IPS-20b (cell line): ENCODE data around the gene CHIA.
A peak's percentile ranks its signal among the peaks of the same experiment; 100 is the strongest.

Source experiments
- H3K27ac ChIP-seq: one replicate; pipeline ENCODE4 v1.5.1; 2013; ENCODE audit warnings: low read length
- H3K27me3 ChIP-seq: 2 replicates; pipeline ENCODE4 v1.6.1; 2013; ENCODE audit warnings: mild to moderate bottlenecking, low read length, inconsistent platforms; ENCODE audit not compliant: insufficient read depth
- H3K36me3 ChIP-seq: 2 replicates; pipeline ENCODE4 v1.6.1; 2013; ENCODE audit warnings: low read depth, mild to moderate bottlenecking, inconsistent platforms, low read length, moderate library complexity; ENCODE audit not compliant: insufficient read depth
- H3K4me1 ChIP-seq: 2 replicates; pipeline ENCODE4 v1.6.1; 2013; ENCODE audit warnings: mild to moderate bottlenecking, control low read depth, inconsistent platforms, low read length, moderate library complexity; ENCODE audit not compliant: insufficient read depth
- H3K4me3 ChIP-seq: 2 replicates; pipeline ENCODE4 v1.5.1; 2013; ENCODE audit warnings: mild to moderate bottlenecking, low read length, inconsistent platforms
- H3K9ac ChIP-seq: 2 replicates; pipeline ENCODE4 v1.6.1; 2013; ENCODE audit warnings: low read depth, mild to moderate bottlenecking, inconsistent platforms, low read length, moderate library complexity
- H3K9me3 ChIP-seq: 2 replicates; pipeline ENCODE4 v1.6.1; 2013; ENCODE audit warnings: mild to moderate bottlenecking, low read depth, low read length, inconsistent platforms; ENCODE audit not compliant: insufficient read depth

Gene CHIA

GRCh38 chr1:111270771-111271463 is 19.7 kb upstream of the CHIA start:
- H3K27ac ChIP-seq = no peak overlapping the region
- peak overlapping the region; percentile 52; the same call in 1 of the 2 replicates for H3K4me3 ChIP-seq
- H3K9ac ChIP-seq = no peak overlapping the region
- peaks cover 19% of the 10 kb centered on the region; the same call in 1 of the 2 replicates for H3K27me3 ChIP-seq
- peaks cover 10% of the 10 kb centered on the region for H3K4me1 ChIP-seq
- no peaks in the 10 kb centered on the region for H3K9me3 ChIP-seq
- H3K36me3 ChIP-seq = no peaks in the 10 kb centered on the region

GRCh38 chr1:111271464-111271801 is 19.2 kb upstream of the CHIA start:
- Histone ChIP-seq H3K27me3 (peaks cover 19% of the 10 kb centered on the region; the same call in 1 of the 2 replicates), H3K9ac (no peak overlapping the region), H3K4me1 (peaks cover 10% of the 10 kb centered on the region), H3K4me3 (peak overlapping the region; percentile 52; the same call in 1 of the 2 replicates), H3K27ac (no peak overlapping the region), H3K9me3 (no peaks in the 10 kb centered on the region; the same call in 1 of the 2 replicates), H3K36me3 (no peaks in the 10 kb centered on the region)

- H3K9me3 ChIP-seq = no peaks in the 10 kb centered on the region; the same call in 1 of the 2 replicates
- H3K9ac ChIP-seq = no peak overlapping the region
- peak overlapping the region; percentile 52; the same call in 1 of the 2 replicates for H3K4me3 ChIP-seq
- H3K27ac ChIP-seq = no peak overlapping the region
- H3K36me3 ChIP-seq = no peaks in the 10 kb centered on the region
- H3K27me3 ChIP-seq = peaks cover 19% of the 10 kb centered on the region; the same call in 1 of the 2 replicates
- H3K4me1 ChIP-seq = peaks cover 10% of the 10 kb centered on the region
Measured at GRCh38 chr1:111272081-111272480, 18.6 kb upstream of the CHIA start.

- Histone ChIP-seq H3K4me1 (peaks cover 10% of the 10 kb centered on the region), H3K36me3 (no peaks in the 10 kb centered on the region), H3K9me3 (no peaks in the 10 kb centered on the region; the same call in 1 of the 2 replicates), H3K4me3 (no peak overlapping the region), H3K27me3 (peaks cover 19% of the 10 kb centered on the region; the same call in 1 of the 2 replicates), H3K9ac (no peak overlapping the region), H3K27ac (no peak overlapping the region)
Measured at GRCh38 chr1:111274653-111275052, 16.0 kb upstream of the CHIA start.

- Histone ChIP-seq H3K27me3 (peaks cover 18% of the 10 kb centered on the region; the same call in 1 of the 2 replicates), H3K4me3 (no peak overlapping the region), H3K36me3 (no peaks in the 10 kb centered on the region), H3K4me1 (peaks cover 10% of the 10 kb centered on the region), H3K27ac (no peak overlapping the region), H3K9me3 (no peaks in the 10 kb centered on the region; the same call in 1 of the 2 replicates), H3K9ac (no peak overlapping the region)
Measured at GRCh38 chr1:111275079-111275478, 15.6 kb upstream of the CHIA start.

- no peaks in the 10 kb centered on the region for H3K36me3 ChIP-seq
- peaks cover 10% of the 10 kb centered on the region; the same call in 1 of the 2 replicates for H3K27me3 ChIP-seq
- H3K9ac ChIP-seq = no peak overlapping the region
- H3K4me1 ChIP-seq = peaks cover 10% of the 10 kb centered on the region
- no peak overlapping the region for H3K4me3 ChIP-seq
- no peak overlapping the region for H3K27ac ChIP-seq
- no peaks in the 10 kb centered on the region; the same call in 1 of the 2 replicates for H3K9me3 ChIP-seq
Measured at GRCh38 chr1:111275780-111276433, 14.7 kb upstream of the CHIA start.

GRCh38 chr1:111279144-111279543 is 11.5 kb upstream of the CHIA start:
- Histone ChIP-seq H3K27ac (no peak overlapping the region), H3K4me1 (no peaks in the 10 kb centered on the region), H3K4me3 (no peak overlapping the region), H3K9ac (no peak overlapping the region), H3K36me3 (no peaks in the 10 kb centered on the region), H3K9me3 (no peaks in the 10 kb centered on the region; the same call in 1 of the 2 replicates), H3K27me3 (no peaks in the 10 kb centered on the region)

GRCh38 chr1:111280267-111280666 is 10.4 kb upstream of the CHIA start:
- Histone ChIP-seq H3K27me3 (no peaks in the 10 kb centered on the region), H3K4me3 (no peak overlapping the region), H3K4me1 (no peaks in the 10 kb centered on the region), H3K9me3 (no peaks in the 10 kb centered on the region; the same call in 1 of the 2 replicates), H3K36me3 (no peaks in the 10 kb centered on the region), H3K9ac (no peak overlapping the region), H3K27ac (no peak overlapping the region)

- Histone ChIP-seq H3K9ac (no peak overlapping the region), H3K4me3 (no peak overlapping the region), H3K4me1 (no peaks in the 10 kb centered on the region), H3K27me3 (no peaks in the 10 kb centered on the region), H3K9me3 (no peaks in the 10 kb centered on the region; the same call in 1 of the 2 replicates), H3K36me3 (no peaks in the 10 kb centered on the region), H3K27ac (no peak overlapping the region)
Measured at GRCh38 chr1:111281411-111281810, 9.2 kb upstream of the CHIA start.

- Histone ChIP-seq H3K36me3 (no peaks in the 10 kb centered on the region), H3K4me3 (no peak overlapping the region), H3K4me1 (no peaks in the 10 kb centered on the region), H3K27me3 (no peaks in the 10 kb centered on the region), H3K9me3 (no peaks in the 10 kb centered on the region), H3K9ac (no peak overlapping the region), H3K27ac (no peak overlapping the region)
Measured at GRCh38 chr1:111283838-111284237, 6.8 kb upstream of the CHIA start.

GRCh38 chr1:111285879-111286278 is 4.8 kb upstream of the CHIA start:
- Histone ChIP-seq H3K9ac (no peak overlapping the region), H3K27me3 (no peaks in the 10 kb centered on the region), H3K4me3 (no peak overlapping the region), H3K9me3 (no peaks in the 10 kb centered on the region), H3K36me3 (no peaks in the 10 kb centered on the region), H3K4me1 (no peaks in the 10 kb centered on the region), H3K27ac (no peak overlapping the region)

GRCh38 chr1:111286912-111287311 is 3.7 kb upstream of the CHIA start:
- no peak overlapping the region for H3K4me3 ChIP-seq
- no peaks in the 10 kb centered on the region for H3K36me3 ChIP-seq
- no peak overlapping the region for H3K27ac ChIP-seq
- H3K9me3 ChIP-seq = no peaks in the 10 kb centered on the region
- H3K4me1 ChIP-seq = no peaks in the 10 kb centered on the region
- no peaks in the 10 kb centered on the region for H3K27me3 ChIP-seq
- H3K9ac ChIP-seq = no peak overlapping the region
